Measurements from ENCODE around the gene ARHGEF17. TPM values are rescaled to one million over a fixed set of nuclear protein-coding genes. Genes with fewer than 3 reads are reported as not detected.

Gene ARHGEF17
- total RNA-seq, 2 experiments from 2014 or later, result 0.07 to 0.41 TPM

DNA sequence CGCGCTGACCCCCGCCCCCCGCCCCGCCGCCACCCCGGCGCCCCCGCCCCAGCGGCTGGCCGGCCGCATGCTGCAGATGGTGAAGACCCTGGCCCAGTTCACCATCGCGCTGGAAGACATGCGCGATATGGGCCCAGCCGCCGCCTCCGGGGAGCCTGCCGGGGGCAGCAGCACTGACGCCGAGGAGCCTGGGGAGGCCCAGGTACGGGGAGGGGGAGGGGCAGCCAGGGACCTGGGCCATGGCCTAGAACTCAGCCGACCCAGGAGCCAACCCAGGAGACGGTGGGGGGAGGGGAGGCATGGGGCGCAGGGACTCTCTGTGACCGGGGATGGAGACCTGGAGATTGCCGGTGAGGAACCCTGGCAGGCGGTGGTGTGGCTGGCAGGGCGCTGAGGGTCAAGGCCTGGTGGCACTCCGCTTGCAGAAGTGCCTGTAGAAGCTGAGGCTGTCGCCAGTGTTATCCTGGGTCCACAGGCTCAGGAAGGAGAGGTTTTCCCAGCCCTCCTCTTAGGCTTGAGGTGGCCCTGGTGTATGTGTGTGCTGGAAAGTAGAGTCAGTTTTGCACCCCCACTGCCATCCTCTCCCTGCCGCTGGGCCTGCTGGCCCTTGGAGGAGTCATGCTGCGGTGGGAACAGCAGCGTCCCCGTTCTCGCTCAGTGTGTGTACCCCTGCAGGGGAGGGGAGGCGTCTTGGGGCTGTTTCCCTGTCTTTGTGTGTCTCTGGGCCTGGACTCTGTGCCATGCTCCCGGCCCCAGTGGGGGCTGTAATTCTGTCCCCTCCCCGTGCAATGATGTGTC is 35.2 kb downstream of the ARHGEF17 start:
- no peak overlapping the region for H3K27ac Mint-ChIP-seq
- POLR2A ChIA-PET, result no interaction called here
- CTCF ChIA-PET, result no interaction called here
- DNase-seq (no peak), ATAC-seq (no peak)
- H3K9me3 Mint-ChIP-seq, result no peaks in the 10 kb centered on the region
- H3K4me3 Mint-ChIP-seq, result no peak overlapping the region
- TF ChIP-seq, protein P1, sequence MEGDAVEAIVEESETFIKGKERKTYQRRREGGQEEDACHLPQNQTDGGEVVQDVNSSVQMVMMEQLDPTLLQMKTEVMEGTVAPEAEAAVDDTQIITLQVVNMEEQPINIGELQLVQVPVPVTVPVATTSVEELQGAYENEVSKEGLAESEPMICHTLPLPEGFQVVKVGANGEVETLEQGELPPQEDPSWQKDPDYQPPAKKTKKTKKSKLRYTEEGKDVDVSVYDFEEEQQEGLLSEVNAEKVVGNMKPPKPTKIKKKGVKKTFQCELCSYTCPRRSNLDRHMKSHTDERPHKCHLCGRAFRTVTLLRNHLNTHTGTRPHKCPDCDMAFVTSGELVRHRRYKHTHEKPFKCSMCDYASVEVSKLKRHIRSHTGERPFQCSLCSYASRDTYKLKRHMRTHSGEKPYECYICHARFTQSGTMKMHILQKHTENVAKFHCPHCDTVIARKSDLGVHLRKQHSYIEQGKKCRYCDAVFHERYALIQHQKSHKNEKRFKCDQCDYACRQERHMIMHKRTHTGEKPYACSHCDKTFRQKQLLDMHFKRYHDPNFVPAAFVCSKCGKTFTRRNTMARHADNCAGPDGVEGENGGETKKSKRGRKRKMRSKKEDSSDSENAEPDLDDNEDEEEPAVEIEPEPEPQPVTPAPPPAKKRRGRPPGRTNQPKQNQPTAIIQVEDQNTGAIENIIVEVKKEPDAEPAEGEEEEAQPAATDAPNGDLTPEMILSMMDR (IDR thresholded peaks at IDR 0.05), result no peak
- H3K4me1 Mint-ChIP-seq (ENCODE audit: low read depth), result no peaks in the 10 kb centered on the region
- intact Hi-C loops (cut with micrococcal nuclease), result no loop called here
- H3K36me3 Mint-ChIP-seq (ENCODE audit: low read depth), result no peaks in the 10 kb centered on the region
- H3K27me3 Mint-ChIP-seq, result no peaks in the 10 kb centered on the region

DNA sequence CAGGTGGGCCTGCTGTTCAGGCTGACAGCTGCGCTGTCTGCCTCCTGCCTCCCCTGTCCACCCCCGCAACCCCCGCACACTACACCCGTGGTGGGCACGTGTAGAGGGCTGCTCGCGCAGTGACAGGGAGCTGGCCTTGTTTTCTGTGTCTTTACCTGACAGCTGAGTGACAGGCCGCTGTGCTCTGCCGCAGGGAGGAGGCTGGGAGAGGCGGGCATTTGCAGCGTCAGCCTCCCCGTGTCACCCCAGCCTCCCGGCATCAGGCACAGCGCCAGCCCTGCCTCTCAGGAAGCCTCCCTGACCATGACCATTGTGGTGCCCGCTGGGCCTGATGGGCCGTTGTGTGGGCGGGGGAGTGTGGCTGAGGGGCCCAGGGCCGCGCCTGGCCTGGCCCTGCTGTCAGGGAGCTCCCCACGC is 36.1 kb downstream of the ARHGEF17 start:
- Mint-ChIP-seq H3K9me3 (no peaks in the 10 kb centered on the region), H3K4me3 (no peak overlapping the region), H3K36me3 (ENCODE audit: low read depth) (no peaks in the 10 kb centered on the region), H3K27me3 (no peaks in the 10 kb centered on the region), H3K27ac (no peak overlapping the region), H3K4me1 (ENCODE audit: low read depth) (no peaks in the 10 kb centered on the region)
- ATAC-seq, result no peak
- ChIA-PET CTCF (interaction anchor here (1.6 kb wide), 1 partner anchor 8 kb away, joined by 4 read pairs; no protein-coding TSS in a partner anchor), POLR2A (no interaction called here)
- no peak for DNase-seq
- TF ChIP-seq, protein P1 (IDR thresholded peaks at IDR 0.05), result no peak
- intact Hi-C loops (cut with micrococcal nuclease), result no loop called here

DNA sequence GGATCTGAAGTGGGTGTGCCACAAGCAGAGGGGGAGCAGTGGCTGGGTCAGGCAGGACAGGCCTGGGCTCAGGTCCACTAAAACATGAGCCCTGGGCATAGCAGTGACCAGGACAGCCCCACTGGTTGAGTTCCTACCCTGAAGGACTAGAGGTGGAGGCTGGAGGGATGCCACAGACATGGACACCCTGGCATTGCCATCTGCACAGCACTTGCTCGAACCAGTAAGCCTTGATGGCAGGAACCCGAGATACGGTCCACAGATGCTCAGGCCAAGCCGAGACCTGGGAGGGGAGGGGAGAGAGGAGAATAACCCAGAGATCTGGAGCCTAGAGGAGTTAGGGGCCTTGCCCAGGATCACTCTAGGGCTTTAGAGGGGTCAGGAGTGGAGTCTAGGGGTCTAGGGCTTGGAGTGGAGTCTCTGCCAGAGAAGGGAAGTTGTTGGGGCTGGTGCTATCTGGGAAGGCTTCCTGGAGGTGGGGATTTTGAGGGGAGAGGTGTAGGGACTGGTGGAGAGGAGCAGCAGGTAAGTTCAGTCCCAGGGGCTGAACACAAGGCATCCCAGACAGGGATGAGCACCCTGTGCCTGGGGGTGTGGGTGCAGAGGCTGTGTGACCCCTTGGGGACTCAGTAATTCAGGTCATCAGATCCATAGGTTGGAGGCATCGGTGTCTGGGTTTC is 37.5 kb downstream of the ARHGEF17 start:
- ChIA-PET POLR2A (no interaction called here), CTCF (interaction anchor here (1.6 kb wide), 1 partner anchor 10 kb away, joined by 4 read pairs; no protein-coding TSS in a partner anchor)
- Mint-ChIP-seq H3K9me3 (no peaks in the 10 kb centered on the region), H3K4me3 (no peak overlapping the region), H3K27me3 (no peaks in the 10 kb centered on the region), H3K4me1 (ENCODE audit: low read depth) (no peaks in the 10 kb centered on the region), H3K36me3 (ENCODE audit: low read depth) (no peaks in the 10 kb centered on the region), H3K27ac (no peak overlapping the region)
- no peak for DNase-seq
- ATAC-seq, result no peak
- intact Hi-C loops (cut with micrococcal nuclease), result no loop called here
- TF ChIP-seq, protein P1 (IDR thresholded peaks at IDR 0.05), result no peak

DNA sequence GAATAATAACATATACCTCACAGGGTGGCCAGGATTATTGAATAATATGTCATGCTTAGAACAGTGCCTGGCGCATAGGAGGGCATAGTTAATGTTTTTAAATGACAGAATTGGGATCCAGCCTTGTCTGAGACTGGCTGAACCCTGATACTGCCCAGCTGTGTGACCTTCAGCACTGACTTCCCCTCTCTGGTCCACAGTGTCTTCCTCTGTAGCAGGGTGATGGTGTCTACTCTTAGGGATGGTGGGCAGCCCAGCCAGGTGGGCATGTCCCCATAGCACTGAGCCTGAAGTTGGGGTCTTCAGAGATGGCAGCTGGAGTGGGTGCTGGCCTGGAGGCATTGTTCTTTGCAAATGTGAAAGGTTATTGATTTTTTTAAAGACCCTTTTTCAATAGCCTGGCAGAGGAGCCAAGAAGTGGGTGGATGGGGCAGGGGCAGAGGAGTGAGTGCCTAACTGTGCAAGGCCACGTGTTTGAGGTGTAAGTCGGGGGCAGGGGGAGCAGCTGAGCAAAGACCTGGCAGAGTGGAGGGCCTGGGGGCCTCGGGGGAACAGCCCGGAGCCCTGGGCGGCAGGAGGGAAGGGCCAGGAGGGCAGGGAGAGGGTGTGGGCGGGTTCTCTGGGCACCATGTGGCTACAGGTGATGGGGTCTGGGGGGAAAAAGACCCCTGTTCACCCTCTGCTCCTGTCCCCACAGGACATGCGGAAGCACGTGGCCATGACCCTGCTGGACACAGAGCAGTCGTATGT is 38.3 kb downstream of the ARHGEF17 start:
- Mint-ChIP-seq H3K27me3 (no peaks in the 10 kb centered on the region), H3K27ac (no peak overlapping the region), H3K36me3 (ENCODE audit: low read depth) (no peaks in the 10 kb centered on the region), H3K4me1 (ENCODE audit: low read depth) (peaks cover 1% of the 10 kb centered on the region), H3K4me3 (no peak overlapping the region), H3K9me3 (no peaks in the 10 kb centered on the region)
- no peak for DNase-seq
- ChIA-PET POLR2A (no interaction called here), CTCF (no interaction called here)
- no peak for ATAC-seq
- TF ChIP-seq, protein P1 (IDR thresholded peaks at IDR 0.05), result no peak
- intact Hi-C loops (cut with micrococcal nuclease), result no loop called here
